GM10248 (cell line): Measurements from ENCODE around the gene LSAMP.

ENCODE experiments used
- CTCF ChIA-PET: fragments of 300-600 bp; sonication (Branson Sonifier 250); formaldehyde crosslinking; extraction: SDS; loops from one replicate; lab custom pipeline; 2021; ENCODE audit warnings: antibody characterized with exemption; lab: Yijun Ruan, JAX
- POLR2A ChIA-PET: fragments of 350-650 bp; sonication (Branson Sonifier 250); formaldehyde crosslinking; extraction: SDS; loops from one replicate; lab custom pipeline; 2020; ENCODE audit warnings: antibody characterized with exemption; lab: Yijun Ruan, JAX
- DNase-seq: peaks from one replicate; pipeline ENCODE4 v3.0.0; 2012; ENCODE audit errors: extremely low spot score
- CTCF ChIP-seq: IDR thresholded peaks from 2 replicates; pipeline ENCODE4 v1.5.1; 2012; ENCODE audit warnings: mild to moderate bottlenecking, low read depth; ENCODE audit errors: extremely low read depth, missing control alignments, control extremely low read depth

LSAMP gene

GRCh38 chr3:116386168-116386567 is 59.1 kb downstream of the LSAMP start:
- TF ChIP-seq CTCF: no peak
- ChIA-PET CTCF (no interaction called here), POLR2A (no interaction called here)
- no peak for DNase-seq

GRCh38 chr3:116384717-116385116 is 60.6 kb downstream of the LSAMP start:
- ChIA-PET CTCF (no interaction called here), POLR2A (no interaction called here)
- no peak for DNase-seq
- no peak for TF ChIP-seq CTCF

GRCh38 chr3:116378077-116378476 is 67.2 kb downstream of the LSAMP start:
- no peak for DNase-seq
- POLR2A ChIA-PET: no interaction called here
- no peak for TF ChIP-seq CTCF
- CTCF ChIA-PET: no interaction called here

- CTCF ChIA-PET: interaction anchor here (0.7 kb wide), 1 partner anchor 110 kb away, joined by 3 read pairs; no protein-coding TSS in a partner anchor
- DNase-seq: no peak
- TF ChIP-seq CTCF: no peak
- POLR2A ChIA-PET: no interaction called here
Observed at GRCh38 chr3:116374901-116375300, 70.4 kb downstream of the LSAMP start.

- no peak for TF ChIP-seq CTCF
- POLR2A ChIA-PET: no interaction called here
- DNase-seq: no peak
- CTCF ChIA-PET: interaction anchor here (1.0 kb wide), 1 partner anchor 1082 kb away, joined by 3 read pairs; no protein-coding TSS in a partner anchor
Observed at GRCh38 chr3:116367761-116368395, 77.4 kb downstream of the LSAMP start.

- CTCF ChIA-PET: no interaction called here
- DNase-seq: no peak
- POLR2A ChIA-PET: no interaction called here
- no peak for TF ChIP-seq CTCF
Observed at GRCh38 chr3:116356056-116356455, 89.2 kb downstream of the LSAMP start.
